Endometrial microvascular endothelial cells (primary cell): ENCODE data around the gene SNX17. TPM values are rescaled to one million over a fixed set of nuclear protein-coding genes. Genes with fewer than 3 reads are reported as not detected.

Experiments used
- in situ Hi-C: cut with HindIII; loops from 2 replicates; pipeline ENCODE4 v1.10.0; 2017; ENCODE audit warnings: low sequenced_read_pairs, low pct_unique_long_range_greater_than_20kb; ENCODE audit errors: inconsistent ontology term
- total RNA-seq: library from RNA; depleted of rRNA; stranded (reverse); fragments of >200 nt; gene quantifications from one replicate; pipeline ENCODE4 v1.2.3, GENCODE V29; 2015; ENCODE audit errors: inconsistent ontology term

The SNX17 gene
- total RNA-seq, 1 donor from 2014 or later: 163 TPM

- in situ Hi-C loops: no loop called here
Measured at GRCh38 chr2:27362678-27363420, 7.6 kb upstream of the SNX17 start.

GRCh38 chr2:27363933-27364332 lies 6.5 kb upstream of the SNX17 start:
- in situ Hi-C loops: no loop called here

DNA sequence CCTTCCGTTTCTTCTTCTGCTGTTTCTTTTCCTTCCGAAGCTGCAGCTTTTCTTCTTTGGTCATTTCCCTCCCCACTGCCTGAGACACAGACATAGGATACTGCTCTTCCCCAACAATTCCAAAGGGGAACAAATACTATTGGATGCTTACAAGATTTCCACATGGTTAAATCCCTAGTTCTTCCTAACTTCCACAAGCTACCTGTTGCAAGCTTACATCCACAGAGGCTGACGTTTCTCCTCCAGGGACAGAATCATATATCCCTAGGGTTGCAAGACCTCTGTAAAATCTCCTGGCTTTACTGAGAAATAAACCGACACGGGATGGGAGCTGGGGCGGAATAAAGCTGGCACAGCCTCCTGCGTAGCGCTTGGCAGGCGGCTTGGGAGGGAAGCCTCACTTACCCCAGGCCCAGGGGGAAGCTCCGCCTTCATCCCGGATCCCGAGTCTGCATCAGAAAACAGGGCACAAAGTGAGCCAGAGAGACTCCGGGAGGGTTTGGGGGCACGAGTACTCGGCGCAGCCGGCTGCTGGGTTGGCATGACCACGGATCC lies 868 bp upstream of the SNX17 start:
- in situ Hi-C loops: no loop called here

DNA sequence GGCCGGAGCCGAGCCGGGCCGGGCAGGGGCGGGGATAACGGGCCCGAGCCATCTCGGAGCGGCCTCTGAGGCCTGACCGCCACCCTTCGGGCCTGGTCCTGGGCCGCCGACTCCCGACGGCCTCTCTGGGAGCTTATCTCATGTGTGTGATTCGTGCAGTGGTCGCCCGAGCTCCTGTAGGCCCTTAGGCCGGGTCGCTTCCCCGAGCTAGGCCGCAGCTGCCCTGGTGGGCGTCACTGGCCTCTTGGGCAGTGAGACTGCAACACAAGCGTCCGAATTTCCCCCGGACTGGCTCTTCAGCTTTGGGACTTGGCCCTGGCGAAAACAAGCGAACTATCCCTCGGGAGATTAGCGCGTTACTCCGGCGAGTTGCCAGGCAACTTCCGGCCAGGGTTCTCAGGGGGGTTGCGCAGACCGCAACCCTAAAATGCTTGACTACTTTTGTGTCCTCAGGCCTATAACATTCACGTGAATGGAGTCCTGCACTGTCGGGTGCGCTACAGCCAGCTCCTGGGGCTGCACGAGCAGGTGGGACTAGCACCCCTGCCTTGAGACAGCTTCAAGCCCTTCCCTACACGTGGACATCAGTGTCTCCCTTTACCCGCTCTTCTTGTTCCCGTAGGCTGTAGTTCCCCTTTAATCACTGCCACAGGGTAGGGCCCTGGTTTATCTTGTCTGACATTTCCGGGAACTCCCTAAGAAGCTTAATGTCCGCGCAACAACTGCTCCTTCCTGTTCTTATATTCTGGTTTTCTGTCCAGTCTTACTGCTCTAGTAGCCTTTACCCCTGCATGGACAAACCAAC lies 602 bp downstream of the SNX17 start:
- in situ Hi-C loops: no loop called here

GRCh38 chr2:27372937-27373336 lies 2.5 kb downstream of the SNX17 start:
- in situ Hi-C loops: no loop called here

DNA sequence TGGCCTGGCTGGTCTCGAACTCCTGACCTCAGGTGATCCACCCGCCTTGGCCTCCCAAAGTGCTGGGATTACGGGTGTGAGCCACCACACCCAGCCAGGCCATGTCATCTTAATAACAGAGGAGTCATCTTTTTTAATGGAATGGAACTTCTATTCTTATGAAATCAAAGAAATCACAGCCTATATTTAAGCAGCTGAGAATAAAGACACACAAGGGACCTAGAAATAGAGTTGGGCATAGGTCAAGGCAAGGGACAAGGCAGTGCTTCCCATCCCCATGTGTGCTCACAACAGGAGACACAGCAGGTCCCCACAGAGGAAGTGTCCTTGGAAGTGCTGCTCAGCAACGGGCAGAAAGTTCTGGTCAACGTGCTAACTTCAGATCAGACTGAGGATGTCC lies 3.2 kb downstream of the SNX17 start:
- in situ Hi-C loops: no loop called here

GRCh38 chr2:27375513-27376099 lies 5.2 kb downstream of the SNX17 start:
- in situ Hi-C loops: no loop called here

DNA sequence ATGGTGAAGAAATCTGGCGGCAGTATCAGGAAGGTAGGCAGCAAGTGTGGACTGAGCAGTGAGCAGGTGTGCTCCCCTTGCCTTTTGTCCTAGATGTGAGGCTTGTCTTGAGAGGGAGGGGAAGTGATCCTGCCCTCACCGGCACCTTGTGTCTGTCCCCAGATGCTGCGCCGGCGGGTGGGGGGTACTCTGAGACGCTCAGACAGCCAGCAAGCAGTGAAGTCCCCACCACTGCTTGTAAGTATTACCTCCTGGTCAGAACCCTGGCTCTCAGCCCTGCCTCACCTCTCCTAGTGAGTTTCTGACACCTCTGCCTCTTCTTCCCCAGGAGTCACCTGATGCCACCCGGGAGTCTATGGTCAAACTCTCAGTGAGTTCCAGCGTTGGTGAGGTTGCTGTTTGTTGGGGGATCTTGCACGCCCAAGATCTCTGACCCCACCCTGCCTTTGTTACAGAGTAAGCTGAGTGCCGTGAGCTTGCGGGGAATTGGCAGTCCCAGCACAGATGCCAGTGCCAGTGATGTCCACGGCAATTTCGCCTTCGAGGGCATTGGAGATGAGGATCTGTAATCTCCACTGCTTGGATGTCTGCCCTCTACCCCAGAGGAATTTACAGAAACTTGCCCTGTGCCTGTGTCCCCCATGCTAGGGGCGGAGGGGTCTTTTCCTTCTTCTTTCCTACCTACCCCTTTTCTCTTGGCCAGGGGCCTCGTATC lies 5.9 kb downstream of the SNX17 start:
- in situ Hi-C loops: no loop called here

DNA sequence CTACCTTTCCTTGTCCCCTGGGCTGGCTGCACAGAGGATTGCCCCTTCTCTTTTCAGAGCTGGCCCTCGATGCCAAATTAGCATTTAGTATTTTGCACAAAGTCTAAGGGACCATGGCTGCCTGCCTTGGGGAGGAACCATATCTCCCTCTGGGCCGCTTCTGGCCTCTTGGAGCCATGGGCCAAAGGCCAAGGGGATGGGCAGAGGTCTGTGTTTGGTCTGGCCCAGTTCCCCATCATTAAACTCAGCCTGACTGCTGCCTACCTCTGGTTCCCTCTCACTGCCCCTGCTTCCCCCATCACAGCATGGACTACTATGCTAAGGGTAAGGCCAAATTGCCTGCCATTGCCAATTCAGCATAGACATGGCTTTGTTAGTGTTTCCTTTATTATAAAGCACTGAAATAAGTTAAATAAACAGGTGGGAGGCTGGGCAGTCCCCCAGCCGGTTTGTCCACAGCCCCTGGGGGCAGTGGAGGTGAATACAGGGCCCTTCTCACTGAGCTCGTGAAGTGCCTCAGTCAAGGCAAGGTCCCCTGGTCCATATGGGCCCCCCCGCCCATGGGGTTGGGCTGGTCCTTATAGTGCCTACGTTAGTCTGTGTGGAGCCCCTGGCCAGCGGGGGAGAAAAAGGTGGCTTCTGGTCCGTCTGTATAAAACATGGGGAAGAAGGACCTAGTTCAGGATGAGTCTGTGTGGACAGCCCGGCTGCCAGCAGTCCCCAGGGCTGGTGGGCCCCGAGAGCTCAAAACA lies 6.6 kb downstream of the SNX17 start:
- in situ Hi-C loops: no loop called here

DNA sequence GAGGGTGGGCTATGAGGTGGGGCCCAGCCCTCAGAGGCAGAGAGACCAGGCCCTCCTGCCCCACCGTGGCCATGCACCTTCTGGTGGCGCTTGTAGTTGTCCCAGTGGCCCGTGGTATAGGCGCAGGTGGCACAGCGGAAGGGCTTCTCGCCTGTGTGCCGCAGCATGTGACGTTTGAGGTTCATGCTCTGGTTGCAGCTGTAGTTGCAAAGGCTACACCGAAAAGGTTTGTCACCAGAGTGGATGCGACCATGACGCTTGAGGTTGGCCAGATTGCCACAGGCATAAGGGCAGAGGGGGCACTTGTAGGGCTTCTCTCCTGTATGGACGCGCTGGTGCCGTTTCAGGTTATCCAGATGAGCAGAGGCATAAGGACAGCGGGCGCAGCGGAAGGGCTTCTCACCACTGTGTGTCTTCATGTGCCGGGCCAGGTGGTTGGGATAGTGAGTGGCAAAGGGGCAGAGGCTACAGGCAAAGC lies 7.2 kb downstream of the SNX17 start:
- in situ Hi-C loops: no loop called here

DNA sequence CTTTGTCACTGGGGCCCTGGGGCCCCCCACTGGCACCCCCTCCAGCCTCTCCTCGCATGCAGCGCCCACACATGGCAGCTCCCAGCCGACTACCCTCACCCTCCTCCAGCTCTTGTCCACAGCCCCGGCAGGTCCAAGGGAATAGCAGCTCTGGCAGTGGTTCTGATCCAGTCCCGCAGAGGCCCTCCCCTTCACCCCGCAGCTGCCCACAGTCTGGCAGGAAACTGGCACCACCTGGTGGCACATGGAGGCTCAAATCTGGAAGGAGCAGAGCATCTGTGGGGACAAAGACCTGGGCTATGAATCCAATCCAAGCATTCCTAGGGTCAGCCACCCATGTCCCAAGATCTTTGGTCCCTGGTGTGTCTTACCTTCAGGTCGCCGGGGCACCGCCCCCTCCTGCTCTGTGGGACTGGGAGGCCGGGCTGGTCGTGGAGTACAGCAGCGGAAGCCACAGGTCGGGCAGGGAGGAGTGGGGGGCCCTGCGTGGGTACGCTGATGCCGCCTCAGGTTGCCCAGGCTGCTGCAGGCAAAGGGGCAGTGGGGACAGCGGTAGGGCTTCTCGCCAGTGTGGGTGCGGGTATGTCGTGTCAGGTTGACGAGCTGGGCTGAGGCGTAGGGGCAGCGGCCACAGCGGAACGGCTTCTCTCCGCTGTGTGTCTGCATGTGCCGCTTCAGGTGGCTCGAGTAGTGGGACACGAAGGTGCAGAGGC lies 7.8 kb downstream of the SNX17 start:
- in situ Hi-C loops: no loop called here

- in situ Hi-C loops: no loop called here
Measured at GRCh38 chr2:27378809-27379290, 8.4 kb downstream of the SNX17 start.

- in situ Hi-C loops: no loop called here
Measured at GRCh38 chr2:27379383-27379835, 9.0 kb downstream of the SNX17 start.

DNA sequence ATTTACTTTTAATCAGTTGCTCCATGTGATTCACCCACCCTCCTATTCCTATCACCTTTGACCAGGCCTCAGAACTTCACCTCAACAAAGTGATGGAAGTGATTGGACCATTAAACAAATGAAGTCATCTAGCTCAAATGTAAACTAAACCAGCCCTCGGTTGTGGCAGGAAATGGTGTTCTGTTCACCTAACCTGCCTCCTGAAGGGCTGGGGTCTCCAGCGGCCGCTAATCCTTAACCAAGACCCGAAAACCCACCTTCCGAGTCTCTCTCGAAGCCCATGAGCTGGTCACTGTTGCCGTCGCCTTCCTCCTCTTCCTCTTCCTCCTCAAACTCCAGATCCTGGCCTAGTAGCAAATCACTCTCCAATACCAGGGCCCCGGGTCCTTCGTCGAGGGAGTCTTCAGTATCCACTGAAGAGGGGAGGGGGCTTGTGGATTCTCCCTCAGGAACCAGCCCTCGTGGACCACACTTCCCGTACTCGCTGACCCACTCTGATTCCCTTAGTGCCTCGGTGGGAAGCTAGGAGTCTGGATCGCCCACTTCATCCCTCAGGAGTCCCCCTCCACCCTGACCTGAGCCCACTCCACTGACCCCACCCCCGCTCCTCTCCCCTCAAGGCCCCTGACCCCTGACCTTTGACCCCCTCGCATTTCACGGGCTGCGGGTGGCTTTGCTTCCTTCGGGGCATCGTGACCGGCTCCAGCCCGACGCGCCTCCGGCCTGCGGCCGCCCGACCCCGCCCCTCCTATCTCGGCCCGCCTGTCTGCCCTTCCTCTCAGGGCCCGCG lies 9.6 kb downstream of the SNX17 start:
- in situ Hi-C loops: no loop called here

GRCh38 chr2:27380626-27381545 lies 10.5 kb downstream of the SNX17 start, which contains the start of gene ZNF513:
Gene ZNF513, minus strand, starts transcription at chr2:27380734. Its CDS starts 208 bp downstream, at chr2:27380526.
- in situ Hi-C loops: no loop called here
